RCC 7860 (cell line): ENCODE measurements around the gene RAD23B.

Experiments used
- DNase-seq: peaks from one replicate; pipeline ENCODE4 v3.0.0-alpha.2; 2015; ENCODE audit warnings: low spot score
- FAIRE-seq: peaks from 2 replicates; lab custom pipeline; 2012; peaks lifted over from hg19 to GRCh38; lab: Jason Lieb, UNC

RAD23B gene

DNA sequence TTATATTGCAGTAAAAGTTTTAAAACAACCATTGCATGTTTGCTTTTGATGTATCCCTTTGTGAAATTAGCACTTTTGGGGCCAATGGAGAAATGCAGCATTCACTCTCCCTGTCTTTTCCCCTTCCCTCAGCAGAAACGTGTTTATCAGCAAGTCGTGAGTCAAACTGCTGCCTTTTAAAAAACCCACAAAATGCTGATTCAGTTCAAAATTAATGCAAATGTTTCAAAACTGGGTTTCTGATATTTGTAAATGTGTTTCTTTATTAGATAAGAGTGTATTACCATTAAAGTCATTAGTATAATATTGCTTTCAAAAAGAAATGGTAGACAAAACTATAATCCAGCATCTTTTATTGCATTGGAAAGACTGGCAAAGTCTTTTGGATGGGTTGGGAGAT, 47.3 kb downstream of the RAD23B start:
- DNase-seq (no peak), FAIRE-seq (no peak)

DNA sequence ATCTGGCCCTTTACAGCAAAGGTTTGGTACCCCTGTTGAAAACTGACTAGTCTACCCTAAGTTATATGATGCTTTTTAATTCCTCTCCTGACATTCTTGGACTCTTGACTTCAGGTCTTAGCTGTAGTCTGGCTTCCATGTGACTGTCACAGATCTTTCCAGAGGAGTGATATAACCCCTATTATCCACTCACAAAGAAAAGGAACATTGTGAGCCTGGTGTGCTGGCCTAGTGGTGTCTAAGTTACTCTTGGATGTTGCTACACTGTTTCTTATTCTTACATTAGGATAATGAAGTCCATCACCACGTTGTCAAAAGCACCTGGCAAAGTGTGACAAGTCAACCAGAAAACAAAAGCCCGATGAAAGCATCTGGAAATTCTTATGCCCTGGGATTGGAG, 49.8 kb downstream of the RAD23B start:
- no peak for DNase-seq

DNA sequence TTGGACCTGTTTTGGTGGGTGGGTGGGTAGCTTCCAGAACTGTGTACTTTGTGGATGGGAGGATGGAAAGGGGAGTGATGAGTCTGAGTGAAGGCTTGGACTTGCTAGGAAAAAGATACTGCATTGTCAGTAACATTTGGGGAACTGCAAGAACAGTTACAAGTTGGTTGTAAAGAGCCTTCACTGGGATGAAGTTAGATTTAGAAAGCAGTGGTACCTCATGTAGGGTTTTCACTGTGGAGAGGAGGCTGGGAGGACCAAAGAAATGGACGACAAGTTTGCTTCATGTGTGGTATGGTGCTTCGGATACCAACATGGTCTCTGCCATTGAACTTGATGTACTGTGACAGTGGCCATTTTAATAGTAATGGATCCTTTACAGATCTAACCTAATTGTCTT, 50.3 kb downstream of the RAD23B start:
- no peak for DNase-seq
- FAIRE-seq = no peak

More for the DNA sequence above, 49.8 kb downstream of the RAD23B start:
- no peak for FAIRE-seq

DNA sequence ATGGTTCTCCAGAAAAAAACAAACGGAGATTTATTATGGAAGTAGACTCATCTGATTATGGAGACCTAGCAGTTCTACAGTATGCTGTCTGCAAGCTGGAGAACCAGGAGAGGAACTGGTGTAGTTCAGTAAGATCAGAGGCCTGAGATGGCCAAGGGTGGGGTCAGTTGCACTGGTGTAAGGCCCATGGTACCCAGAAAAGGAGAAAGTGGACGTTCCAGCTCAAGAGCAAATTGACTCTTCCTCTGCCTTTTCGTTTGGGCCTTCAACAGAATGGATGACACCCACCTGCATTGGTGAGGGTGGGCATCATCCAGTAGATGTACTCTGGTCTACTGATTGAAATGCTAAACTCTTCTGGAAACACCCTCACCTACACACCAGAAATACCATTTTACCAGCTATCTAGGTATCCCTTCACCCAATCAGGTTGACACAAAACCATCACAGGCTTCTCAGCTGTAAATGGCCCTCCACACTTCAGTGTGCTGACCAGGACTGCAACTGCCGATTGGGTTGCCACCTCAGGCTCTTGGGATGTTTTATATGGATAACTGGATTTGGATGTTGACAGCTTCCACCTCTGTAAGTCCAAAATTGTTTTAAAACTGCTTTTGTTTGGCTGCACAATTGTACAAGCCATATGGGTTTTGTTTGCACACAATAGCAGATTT, 51.2 kb downstream of the RAD23B start:
- DNase-seq = no peak
- FAIRE-seq = no peak

DNA sequence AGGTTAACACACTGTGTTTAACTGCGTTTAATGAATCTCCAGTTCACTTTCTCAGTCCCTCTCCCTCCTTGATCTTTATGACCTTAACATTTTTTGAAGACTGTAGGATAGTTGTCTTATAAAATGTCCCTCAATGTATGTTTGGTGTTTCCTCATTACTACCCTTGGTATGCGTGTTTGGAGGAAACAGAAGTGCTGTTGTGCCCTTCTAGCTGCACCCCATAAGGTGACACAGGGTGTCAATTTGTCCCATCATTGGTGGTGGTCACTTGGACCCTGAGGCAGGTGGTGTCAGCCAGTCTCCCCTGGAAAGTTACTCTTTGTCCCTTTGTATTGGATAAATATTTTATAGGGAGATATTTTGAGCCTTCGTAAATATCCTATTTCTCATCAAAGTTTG, 52.3 kb downstream of the RAD23B start:
- DNase-seq (no peak), FAIRE-seq (no peak)

DNA sequence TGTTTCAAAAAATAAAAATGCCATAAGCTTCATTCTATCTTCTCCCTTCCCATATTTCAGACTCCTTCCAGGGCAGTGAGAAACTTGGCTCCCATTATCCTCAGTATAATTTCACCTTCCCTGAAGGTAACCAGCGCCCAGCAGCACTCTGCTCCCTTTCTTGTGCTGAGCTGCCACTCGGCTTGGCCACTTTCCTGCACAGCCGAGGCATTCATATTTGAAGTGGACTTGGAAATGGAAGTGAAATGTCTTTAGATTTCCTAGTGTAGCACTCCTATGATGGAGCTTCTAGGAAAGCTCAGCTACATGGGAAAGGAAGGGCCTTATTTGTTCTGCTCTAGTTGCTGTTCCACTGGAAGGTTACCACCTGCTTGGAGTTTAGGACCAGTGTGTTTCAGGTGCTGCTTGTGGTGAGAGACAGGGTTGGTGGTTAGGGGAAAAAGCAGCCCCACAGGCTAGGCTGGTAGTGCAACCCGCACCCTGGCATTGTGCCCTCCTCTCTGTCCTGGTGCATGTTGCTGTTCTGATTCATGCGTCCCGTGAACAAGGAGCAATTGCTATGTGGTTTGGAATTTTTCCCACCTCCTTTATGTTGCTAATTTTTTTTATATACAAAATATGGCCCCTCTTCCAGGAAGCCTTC, 53.8 kb downstream of the RAD23B start:
- DNase-seq (no peak), FAIRE-seq (no peak)

DNA sequence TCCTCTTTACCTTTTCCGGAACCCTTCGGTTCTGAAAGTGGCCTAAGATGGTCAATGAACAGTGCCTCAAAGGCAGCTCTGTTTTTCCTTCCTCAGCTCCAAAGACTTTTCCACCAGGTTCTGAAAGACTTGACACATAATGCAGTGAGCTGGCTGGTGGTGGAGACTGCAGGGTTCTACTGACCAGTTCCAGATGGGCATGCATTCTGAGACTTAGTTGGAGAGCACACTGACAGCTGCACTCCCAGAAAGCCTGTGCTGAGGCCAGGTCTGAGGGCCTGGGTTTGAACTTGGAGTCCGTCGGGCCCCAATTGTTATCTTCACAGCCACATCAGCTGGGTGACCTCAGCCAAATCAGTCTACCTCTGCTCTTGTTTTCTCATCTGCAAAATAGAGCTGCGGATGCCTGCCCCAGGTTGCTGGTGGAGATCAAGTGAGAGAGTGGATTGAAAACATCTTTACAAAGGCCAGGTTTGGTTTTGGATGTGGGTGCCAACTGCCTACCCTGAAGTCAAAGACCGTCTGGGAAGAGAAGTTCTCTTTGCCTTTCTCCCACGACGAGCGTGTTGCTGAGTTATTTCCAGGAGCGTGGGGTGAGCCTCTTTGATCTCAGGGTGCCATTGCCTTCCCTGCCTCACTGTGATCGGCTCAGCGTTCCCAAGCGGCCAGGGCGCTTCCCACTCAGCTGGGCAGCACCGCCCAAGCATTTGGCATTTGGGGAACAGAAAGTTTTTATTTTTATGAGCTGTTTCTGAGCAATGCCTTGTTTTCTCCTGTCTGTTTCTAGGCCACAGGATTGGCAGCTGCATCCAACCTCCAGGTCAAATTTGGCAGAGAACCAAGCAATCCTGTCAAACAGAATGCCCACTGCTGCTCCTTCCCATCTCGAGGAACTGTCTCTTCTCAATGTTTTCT, 54.9 kb downstream of the RAD23B start:
- FAIRE-seq = no peak
- DNase-seq = no peak

DNA sequence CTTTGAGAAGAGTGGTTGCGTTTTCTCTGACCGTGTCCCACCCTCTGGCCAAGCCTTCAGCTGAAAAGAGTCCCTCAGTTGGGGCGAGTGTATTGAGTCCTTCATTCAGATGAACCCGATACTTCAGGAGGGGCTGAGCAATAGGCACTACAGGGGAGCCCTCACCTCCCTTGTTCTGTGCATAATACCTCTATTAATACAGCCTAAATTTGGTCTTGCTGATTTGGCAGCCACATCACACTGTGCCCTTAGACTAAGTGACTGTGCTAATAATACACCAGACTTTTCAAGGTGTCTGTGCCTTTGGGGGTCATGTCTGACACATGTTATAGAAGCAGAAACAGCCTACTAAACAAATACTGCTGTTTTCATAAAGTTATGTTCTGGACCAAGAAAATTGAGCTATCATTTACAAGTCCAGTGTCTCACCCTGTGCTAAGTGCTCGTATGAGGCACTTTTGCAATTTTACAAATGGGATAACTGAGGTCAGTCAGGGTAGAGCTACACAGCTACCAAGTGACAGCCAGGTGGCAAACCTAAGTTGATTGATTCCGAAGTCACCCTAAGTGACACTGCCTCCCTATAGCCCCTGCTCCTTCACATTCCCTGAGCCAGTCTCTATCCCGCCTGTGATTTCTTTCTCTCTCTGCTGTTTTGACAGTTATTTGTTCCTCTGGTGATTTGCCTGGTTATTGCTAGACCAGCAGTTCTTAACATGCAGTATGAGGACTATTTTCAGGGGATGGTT, 56.0 kb downstream of the RAD23B start:
- FAIRE-seq = no peak
- DNase-seq = no peak

DNA sequence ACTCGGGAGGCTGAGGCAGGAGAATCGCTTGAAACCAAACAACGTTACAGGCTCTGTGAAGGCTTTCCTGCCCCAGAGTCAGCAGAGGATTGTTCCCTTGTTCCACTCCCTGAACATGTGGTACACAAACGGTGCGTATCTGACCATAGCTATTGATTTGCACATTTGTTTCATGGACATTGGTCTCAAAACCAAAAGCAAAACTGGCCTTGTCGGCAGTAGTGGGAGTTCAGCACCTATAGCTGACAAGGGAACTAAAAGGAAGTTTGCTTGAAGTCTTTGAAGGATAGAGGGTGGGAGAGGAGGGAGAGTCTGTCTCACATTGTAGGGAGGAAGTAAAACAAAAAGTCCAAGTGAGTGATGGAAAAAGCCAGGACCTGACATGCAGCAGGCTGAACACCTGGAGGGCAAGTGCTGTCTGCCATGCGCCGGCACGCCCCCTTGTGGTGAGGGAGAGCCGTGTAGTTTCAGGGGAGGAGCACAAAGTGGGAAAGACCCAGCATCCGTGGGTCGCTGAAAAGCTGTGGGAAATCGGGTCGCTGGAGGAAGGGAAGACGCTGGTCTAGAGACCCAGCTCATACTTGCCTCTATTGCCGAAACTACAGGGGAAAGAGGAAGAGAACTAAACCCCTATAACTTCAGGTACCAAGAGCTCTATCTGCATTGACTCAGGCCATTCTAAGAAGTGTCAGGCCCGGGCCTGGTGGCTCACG, 58.0 kb downstream of the RAD23B start:
- FAIRE-seq (no peak), DNase-seq (peak; percentile 52)

DNA sequence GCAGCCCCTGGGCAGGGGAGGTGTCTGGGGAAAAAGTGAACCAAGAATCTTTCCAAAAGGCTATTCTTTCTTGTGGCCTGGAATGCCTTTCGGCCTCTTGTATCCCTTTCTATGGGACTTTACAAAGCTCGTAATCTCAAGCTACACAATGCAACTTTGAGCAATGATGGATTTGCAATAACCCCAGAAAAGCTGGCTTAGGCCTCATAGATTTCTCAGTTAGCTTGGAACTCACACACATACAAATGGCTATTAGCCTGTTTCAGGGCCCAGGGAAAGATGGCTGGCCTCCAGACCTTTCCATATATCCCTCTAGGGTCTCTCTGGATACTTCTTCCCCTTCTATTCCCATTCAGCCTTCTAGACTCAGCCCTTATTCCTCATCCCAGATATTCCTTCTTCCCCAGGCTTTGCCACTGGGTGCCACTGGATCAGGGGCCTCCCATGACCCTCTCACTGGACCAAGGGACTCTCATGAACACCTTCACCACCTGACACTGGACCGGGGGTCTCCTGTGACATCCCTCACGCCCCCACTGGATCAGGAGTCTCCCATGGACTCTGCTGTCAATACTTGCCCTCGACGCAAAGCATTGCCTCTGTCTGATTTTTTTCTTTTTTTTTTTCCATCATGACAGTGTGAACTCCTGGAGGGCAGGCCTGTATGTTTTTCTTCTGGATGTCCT, 59.5 kb downstream of the RAD23B start:
- DNase-seq (no peak), FAIRE-seq (no peak)

DNA sequence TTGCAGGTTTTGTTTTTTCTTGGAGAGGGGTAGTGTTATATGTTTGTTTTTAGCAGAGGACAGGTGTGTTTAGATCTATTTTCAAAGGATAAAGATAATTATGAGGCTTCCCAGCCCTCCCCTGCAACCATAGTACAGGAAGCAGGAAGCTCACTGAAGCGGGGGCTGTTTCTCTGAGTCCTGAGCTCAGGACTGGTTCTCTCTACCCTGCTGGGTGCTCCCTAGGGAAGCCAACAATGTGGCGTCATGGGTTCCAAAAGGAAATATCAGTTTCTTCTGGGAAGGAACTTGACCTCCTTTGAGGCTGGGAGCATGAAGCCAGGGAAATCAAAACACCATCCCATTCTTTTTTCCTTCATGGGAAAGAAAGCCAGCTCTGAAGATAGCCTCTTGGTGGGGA, 62.2 kb downstream of the RAD23B start:
- no peak for FAIRE-seq
- DNase-seq = no peak

DNA sequence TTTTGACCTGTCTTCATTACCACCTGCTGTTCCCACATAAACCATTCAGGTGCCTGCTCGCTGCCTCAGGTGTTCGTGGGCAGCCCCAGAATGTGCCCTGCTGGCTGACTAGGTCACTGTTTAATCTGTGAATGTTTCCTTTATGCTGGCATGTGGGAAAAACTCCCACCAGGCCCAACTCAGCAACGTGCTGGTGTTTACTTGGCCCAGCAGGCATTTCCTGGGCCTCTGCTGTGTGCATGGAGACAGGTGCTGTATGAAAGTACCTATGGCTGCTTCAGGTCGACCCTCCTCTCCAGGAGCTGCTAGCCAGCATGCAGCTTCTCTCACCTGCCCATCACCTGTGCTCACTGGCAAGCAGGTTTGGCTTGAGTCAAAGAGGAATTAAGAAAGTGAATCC, 65.8 kb downstream of the RAD23B start:
- FAIRE-seq = no peak
- no peak for DNase-seq

DNA sequence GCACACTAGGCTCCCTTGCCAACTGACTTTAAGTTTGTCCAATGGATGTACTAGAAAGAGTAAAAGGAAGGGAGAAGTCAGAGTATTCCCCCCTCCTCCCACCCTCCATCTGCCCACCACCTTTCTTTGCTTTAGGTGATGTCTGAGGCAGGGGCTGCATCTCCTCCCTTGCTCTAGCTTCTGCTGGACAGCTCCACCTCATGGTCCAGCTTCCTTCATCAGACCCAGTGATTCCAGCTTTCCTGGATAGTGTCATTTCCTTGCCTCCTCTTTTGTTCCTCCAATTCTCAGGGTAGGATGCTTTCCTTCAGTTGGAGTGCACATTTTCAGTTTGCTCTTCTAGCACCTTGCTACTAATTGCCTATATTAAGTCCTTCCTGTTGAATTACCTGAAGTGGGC, 67.4 kb downstream of the RAD23B start:
- DNase-seq (no peak), FAIRE-seq (no peak)

DNA sequence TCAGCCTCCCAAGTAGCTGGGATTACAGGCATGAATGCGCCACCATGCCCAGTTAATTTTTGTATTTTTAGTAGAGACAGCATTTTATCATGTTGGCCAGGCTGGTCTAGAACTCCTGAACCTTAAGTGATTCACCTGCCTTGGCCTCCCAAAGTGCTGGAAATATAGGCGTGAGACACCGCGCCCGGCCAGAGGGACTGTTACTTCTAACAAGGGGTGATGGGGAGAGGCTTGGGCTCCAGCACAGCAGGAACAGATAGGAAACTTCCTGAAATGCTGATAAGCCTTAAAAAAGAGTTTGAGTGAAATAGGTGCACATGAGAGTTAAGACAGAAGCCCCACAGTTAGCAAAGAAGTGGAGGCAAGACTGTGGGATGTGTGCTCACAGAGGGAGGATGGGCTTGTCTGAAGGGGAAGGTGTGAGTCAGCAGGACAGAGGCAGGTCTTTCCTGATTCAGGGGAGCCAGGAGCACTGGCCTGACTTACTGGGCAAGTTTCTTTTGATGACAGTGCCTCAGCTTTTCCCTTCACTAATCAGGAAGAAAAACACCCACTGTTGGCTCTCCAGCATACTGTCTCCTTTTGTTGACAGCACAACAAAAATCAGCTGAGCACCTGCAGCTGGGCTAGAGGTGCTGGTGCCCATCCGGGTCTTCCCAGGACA, 68.4 kb downstream of the RAD23B start:
- FAIRE-seq (no peak), DNase-seq (no peak)

DNA sequence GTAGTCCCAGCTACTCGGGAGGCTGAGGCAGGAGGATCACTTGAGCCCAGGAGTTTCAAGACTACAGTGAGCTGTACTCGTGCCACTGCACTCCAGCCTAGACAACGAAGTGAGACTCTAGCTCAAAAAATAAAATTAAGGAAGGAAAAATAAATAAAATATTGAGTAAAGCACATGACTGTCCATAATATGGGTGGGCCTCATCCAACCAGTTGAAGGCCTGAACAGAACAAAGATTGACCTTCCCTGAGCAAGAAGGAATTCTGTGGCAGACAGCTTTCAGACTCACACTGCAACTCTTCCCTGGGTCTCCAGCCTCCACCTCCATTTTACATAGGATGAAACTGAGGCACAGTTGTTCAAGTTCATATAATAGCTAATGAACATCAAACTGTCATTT, 72.3 kb downstream of the RAD23B start:
- FAIRE-seq = no peak

DNA sequence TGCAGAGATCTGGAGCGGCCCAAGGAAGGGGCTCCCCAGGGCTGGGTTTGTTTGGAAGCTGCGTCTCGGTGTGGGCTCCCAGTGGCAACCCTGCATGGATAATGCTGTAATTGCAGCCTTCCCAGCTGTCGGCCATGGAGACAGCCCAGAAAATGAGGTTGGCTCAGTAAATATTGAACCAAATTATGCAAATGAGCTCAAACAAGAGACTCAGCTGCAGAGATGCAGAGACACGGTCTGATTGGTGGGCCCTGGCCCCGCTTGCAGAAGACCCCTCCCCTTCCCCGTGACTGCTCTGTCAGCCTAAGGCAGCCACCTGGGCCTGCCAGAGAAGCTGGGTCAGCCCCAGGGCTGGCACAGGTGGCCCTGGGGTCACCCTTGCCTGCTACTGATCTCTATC, 75.9 kb downstream of the RAD23B start:
- no peak for FAIRE-seq
- DNase-seq = no peak

More for the DNA sequence above, 72.3 kb downstream of the RAD23B start:
- no peak for DNase-seq

DNA sequence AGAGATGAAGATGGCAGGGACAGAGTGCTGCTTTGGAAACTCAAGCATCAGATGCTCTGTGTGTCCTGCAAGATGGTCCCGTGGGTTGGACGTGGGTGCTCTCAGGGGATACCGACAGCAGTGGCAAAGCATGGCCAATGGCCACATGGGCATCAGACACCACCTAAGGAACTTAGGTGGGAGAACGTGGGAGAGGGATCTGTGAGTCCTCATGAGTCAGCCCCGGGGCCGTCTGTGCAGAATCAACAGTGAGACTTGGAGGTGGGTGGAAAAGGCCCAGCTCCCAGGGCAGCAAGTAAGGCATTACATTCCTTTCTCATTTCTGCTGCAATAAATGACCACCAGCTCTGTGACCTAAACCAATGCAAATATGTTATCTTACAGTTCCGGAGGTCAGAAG, 77.0 kb downstream of the RAD23B start:
- FAIRE-seq = no peak
- DNase-seq = no peak

DNA sequence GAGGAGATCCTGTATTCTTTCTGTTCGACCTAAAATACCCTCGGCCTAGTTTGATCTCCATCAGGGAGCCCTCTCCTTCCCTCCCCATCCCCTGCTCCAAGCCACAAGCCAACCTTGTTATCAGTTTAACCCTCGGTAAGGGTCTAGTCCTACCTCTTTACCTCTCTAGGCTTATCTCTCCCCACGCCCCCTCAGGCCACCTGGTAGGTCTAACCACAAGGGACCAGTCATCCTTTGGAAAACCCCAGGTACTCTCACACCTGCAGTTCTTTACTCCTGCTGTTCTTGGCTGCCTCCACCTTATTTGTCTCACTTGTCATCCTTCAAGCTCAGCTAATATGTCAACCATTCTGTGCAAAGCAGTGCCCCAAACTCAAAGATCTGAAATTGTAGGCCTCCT, 78.7 kb downstream of the RAD23B start:
- no peak for FAIRE-seq
- DNase-seq = no peak

DNA sequence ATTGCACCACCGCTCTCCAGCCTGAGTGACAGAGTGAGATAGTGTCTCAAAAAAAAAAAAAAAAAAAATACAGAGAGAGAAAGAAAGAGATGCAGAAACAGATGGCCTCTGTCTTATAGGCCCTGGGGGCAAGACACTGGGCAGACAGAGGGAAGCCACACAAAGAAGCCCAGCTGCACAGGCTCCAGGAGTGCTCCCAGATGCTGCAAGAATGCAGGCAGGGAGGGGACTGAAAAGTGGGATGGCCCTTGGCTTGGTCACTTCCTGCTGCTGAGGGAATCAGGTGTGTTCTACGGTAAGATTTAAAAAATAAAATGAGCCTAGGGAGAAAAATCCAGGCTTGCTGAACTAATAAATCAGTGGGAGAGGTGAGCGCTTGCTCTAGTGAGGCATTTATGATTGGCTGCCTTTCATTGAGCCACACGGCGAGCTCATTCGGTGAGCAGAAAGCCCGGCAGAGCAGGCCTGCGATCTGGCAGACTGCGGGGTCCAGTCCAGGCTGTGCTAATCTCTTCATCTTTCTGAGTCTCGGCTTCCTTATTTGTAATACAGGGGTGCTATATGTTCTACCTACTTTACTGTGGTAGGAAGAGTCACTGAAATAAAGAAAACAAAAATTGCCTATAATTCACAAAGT, 80.6 kb downstream of the RAD23B start:
- no peak for DNase-seq
- no peak for FAIRE-seq
